ENCODE measurements around the gene TCF3. TPM values are rescaled to one million over a fixed set of nuclear protein-coding genes. Genes with fewer than 3 reads are reported as not detected.
A peak's percentile ranks its signal among the peaks of the same experiment; 100 is the strongest.

TCF3 gene
- polyA plus RNA-seq, 1 donor (not counting 4 experiments of a cell fraction or from before 2014, with no cell fraction given), result 40.0 TPM

DNA sequence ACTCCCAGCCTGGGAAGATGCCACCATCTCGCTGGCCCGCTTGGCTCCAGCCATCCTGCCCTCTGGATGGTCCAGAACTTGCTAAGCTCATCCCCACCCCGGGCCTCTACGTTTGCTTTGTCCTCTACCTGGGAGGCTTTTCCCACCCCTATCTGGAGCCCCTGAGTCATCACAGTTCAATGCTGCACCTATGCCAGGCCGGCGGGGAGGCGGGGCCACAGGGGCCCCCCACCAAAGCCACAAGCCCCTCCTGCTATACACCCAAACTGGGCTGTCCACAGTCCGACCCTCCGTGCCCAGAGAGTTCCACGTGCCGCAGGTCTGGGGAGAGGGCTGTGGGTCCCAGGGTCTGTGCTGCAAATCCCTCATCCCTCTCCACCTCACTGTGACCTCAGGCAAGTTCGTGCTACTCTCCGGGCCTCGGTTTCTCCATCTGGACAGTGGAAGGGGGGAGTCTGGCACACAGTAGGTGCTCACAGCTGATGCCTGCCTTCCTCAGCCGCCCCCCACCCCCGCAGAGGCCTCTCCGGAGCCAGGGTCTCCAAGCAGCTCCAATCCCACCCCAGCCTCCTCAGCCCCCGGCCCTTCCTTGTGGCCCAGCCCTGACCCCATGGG lies 1.9 kb upstream of the TCF3 start:
- Histone ChIP-seq H3K4me3 (ENCODE audit: control insufficient read depth in 2 of 3, extremely low read depth in 1 of 3, insufficient read depth in 2 of 3, low read depth in 1 of 3, low read length in 3 of 3) (no peak overlapping the region), H3K4me1 (ENCODE audit: control insufficient read depth, extremely low read depth, insufficient read depth, low read length) (peaks cover 10% of the 10 kb centered on the region), H3K9me1 (ENCODE audit: control insufficient read depth, extremely low read depth, insufficient read depth, low read length) (no peaks in the 10 kb centered on the region), H3K27ac (ENCODE audit: control insufficient read depth, insufficient read depth, low read length) (no peak overlapping the region), H3K4me2 (ENCODE audit: control insufficient read depth, extremely low read depth, insufficient read depth, low read depth, low read length) (no peak overlapping the region), H3K9ac (ENCODE audit: control insufficient read depth, extremely low read depth, insufficient read depth, low read length) (no peak overlapping the region), H3K27me3 (ENCODE audit: control insufficient read depth, extremely low read depth, insufficient read depth, low read length) (peaks cover 12% of the 10 kb centered on the region), H3K9me3 (ENCODE audit: control insufficient read depth, low read depth, low read length) (no peaks in the 10 kb centered on the region), H3K36me3 (ENCODE audit: control insufficient read depth in 2 of 2, extremely low read depth in 1 of 2, insufficient read depth in 2 of 2, low read length in 2 of 2) (peaks cover under 1 to 6% of the 10 kb centered on the region in 2 experiments), H4K20me1 (ENCODE audit: control insufficient read depth, extremely low read depth, insufficient read depth, low read length) (no peaks in the 10 kb centered on the region), H2AFZ (ENCODE audit: control insufficient read depth, low read length) (no peak overlapping the region), H3K79me2 (ENCODE audit: control insufficient read depth, insufficient read depth, low read length) (peaks cover 21% of the 10 kb centered on the region)
- DNase-seq (ENCODE audit: low read depth, low spot score) (no peak), FAIRE-seq (no peak)
- dilution Hi-C loops (cut with MboI; ENCODE audit: extremely low pct_ligation_motif_present, low sequenced_read_pairs), result no loop called here
- TF ChIP-seq CTCF (optimal IDR thresholded peaks at IDR 0.05 in 1 of 3, IDR thresholded peaks at IDR 0.05 in 1 of 3, conservative IDR thresholded peaks at IDR 0.05 in 1 of 3; ENCODE audit: extremely low read depth in 1 of 3, insufficient read depth in 2 of 3, low read length in 3 of 3), result no peak
- no peak for TF ChIP-seq EZH2 (IDR thresholded peaks at IDR 0.05; ENCODE audit: low read length)

GRCh38 chr19:1653300-1653628 lies 849 bp upstream of the TCF3 start:
- Histone ChIP-seq H3K4me2 (ENCODE audit: control insufficient read depth, extremely low read depth, insufficient read depth, low read depth, low read length) (peak overlapping the region; percentile 80), H3K9me3 (ENCODE audit: control insufficient read depth, low read depth, low read length) (no peaks in the 10 kb centered on the region), H3K36me3 (ENCODE audit: control insufficient read depth in 2 of 2, extremely low read depth in 1 of 2, insufficient read depth in 2 of 2, low read length in 2 of 2) (peaks cover 7 to 8% of the 10 kb centered on the region in 2 experiments), H3K79me2 (ENCODE audit: control insufficient read depth, insufficient read depth, low read length) (peaks cover 25% of the 10 kb centered on the region), H3K9me1 (ENCODE audit: control insufficient read depth, extremely low read depth, insufficient read depth, low read length) (no peaks in the 10 kb centered on the region), H3K9ac (ENCODE audit: control insufficient read depth, extremely low read depth, insufficient read depth, low read length) (peak overlapping the region; percentile 98), H3K4me1 (ENCODE audit: control insufficient read depth, extremely low read depth, insufficient read depth, low read length) (peaks cover 10% of the 10 kb centered on the region), H3K4me3 (ENCODE audit: control insufficient read depth in 2 of 3, extremely low read depth in 1 of 3, insufficient read depth in 2 of 3, low read depth in 1 of 3, low read length in 3 of 3) (peak overlapping the region; percentile 45 to 60 (median 46)), H4K20me1 (ENCODE audit: control insufficient read depth, extremely low read depth, insufficient read depth, low read length) (no peaks in the 10 kb centered on the region), H2AFZ (ENCODE audit: control insufficient read depth, low read length) (peak overlapping the region; percentile 83), H3K27ac (ENCODE audit: control insufficient read depth, insufficient read depth, low read length) (peak overlapping the region; percentile 60), H3K27me3 (ENCODE audit: control insufficient read depth, extremely low read depth, insufficient read depth, low read length) (peaks cover 3% of the 10 kb centered on the region)
- FAIRE-seq (no peak), DNase-seq (ENCODE audit: low read depth, low spot score) (no peak)
- no peak for TF ChIP-seq CTCF (optimal IDR thresholded peaks at IDR 0.05 in 1 of 3, IDR thresholded peaks at IDR 0.05 in 1 of 3, conservative IDR thresholded peaks at IDR 0.05 in 1 of 3; ENCODE audit: extremely low read depth in 1 of 3, insufficient read depth in 2 of 3, low read length in 3 of 3)
- TF ChIP-seq EZH2 (IDR thresholded peaks at IDR 0.05; ENCODE audit: low read length), result no peak
- dilution Hi-C loops (cut with MboI; ENCODE audit: extremely low pct_ligation_motif_present, low sequenced_read_pairs), result no loop called here

Measured in keratinocyte (primary cell).